ENCODE results near the gene CCDC148. TPM values are rescaled to one million over a fixed set of nuclear protein-coding genes. Genes with fewer than 3 reads are reported as not detected.

The CCDC148 gene
- total and polyA plus RNA-seq, 4 donors, result 0.02 to 0.42 (median 0.31) TPM

- 59% methylated on average over 5 of the region's 5 CpGs for WGBS
- Histone ChIP-seq H3K27ac (ENCODE audit: low read depth in 1 of 2, low read length in 2 of 2) (peak overlapping the region; percentile 58 to 60), H3K27me3 (ENCODE audit: control insufficient read depth in 4 of 4, insufficient read depth in 4 of 4, low read length in 3 of 4) (no peaks in the 10 kb centered on the region), H3K4me1 (ENCODE audit: control insufficient read depth in 4 of 4, insufficient read depth in 4 of 4, low read length in 3 of 4) (peaks cover 9 to 64% (median 52%) of the 10 kb centered on the region in 4 donors), H3K9ac (ENCODE audit: low read depth in 1 of 2, low read length in 2 of 2) (no peak overlapping the region), H3K36me3 (ENCODE audit: control insufficient read depth in 4 of 4, insufficient read depth in 3 of 4, low read depth in 1 of 4, low read length in 3 of 4) (no peaks in the 10 kb centered on the region), H3K9me3 (ENCODE audit: control insufficient read depth in 4 of 4, low read length in 3 of 4) (no peaks in the 10 kb centered on the region), H3K4me3 (ENCODE audit: low read depth in 1 of 3, low read length in 3 of 3) (no peak overlapping the region)
- TF ChIP-seq YY1 (IDR thresholded peaks at IDR 0.05), result no peak
- TF ChIP-seq ATF3 (IDR thresholded peaks at IDR 0.05), result no peak
- TF ChIP-seq FOXA1 (IDR thresholded peaks at IDR 0.05), result no peak
- TF ChIP-seq HNF4A (conservative IDR thresholded peaks at IDR 0.05), result no peak
- no peak for TF ChIP-seq FOXA2 (IDR thresholded peaks at IDR 0.05)
- no peak for TF ChIP-seq CTCF (IDR thresholded peaks at IDR 0.05; ENCODE audit: low read depth, low read length, missing input control)
- no peak for TF ChIP-seq NR2F2 (IDR thresholded peaks at IDR 0.05)
- TF ChIP-seq EGR1 (IDR thresholded peaks at IDR 0.05; ENCODE audit: low read depth in 2 of 2), result no peak
- no peak for TF ChIP-seq JUND (IDR thresholded peaks at IDR 0.05)
- TF ChIP-seq SP1 (IDR thresholded peaks at IDR 0.05), result no peak
- no peak for DNase-seq (ENCODE audit: low spot score)
These were observed 327.5 kb downstream of the CCDC148 start for GRCh38 chr2:158129037-158129436.

GRCh38 chr2:158128168-158128973 lies 328.2 kb downstream of the CCDC148 start:
- no peaks in the 10 kb centered on the region for H3K9me3 ChIP-seq (ENCODE audit: control insufficient read depth in 4 of 4, low read length in 3 of 4)
- H3K4me3 ChIP-seq (ENCODE audit: low read depth in 1 of 3, low read length in 3 of 3), result no peak overlapping the region
- no peak for DNase-seq (ENCODE audit: low spot score)
- H3K27me3 ChIP-seq (ENCODE audit: control insufficient read depth in 4 of 4, insufficient read depth in 4 of 4, low read length in 3 of 4), result no peaks in the 10 kb centered on the region
- TF ChIP-seq NR2F2 (IDR thresholded peaks at IDR 0.05) (peak; percentile 24), YY1 (IDR thresholded peaks at IDR 0.05) (peak; percentile 93), EGR1 (IDR thresholded peaks at IDR 0.05; ENCODE audit: low read depth in 2 of 2) (peak in 1 of 2 donors; percentile 79), FOXA2 (IDR thresholded peaks at IDR 0.05) (peak; percentile 84), MAX (IDR thresholded peaks at IDR 0.05) (peak; percentile 87), JUND (IDR thresholded peaks at IDR 0.05) (peak; percentile 92 to 93), RAD21 (IDR thresholded peaks at IDR 0.05) (peak; percentile 59 to 75), ZBTB33 (IDR thresholded peaks at IDR 0.05) (peak; percentile 82), TAF1 (conservative IDR thresholded peaks at IDR 0.05) (peak; percentile 73), REST (IDR thresholded peaks at IDR 0.05) (peak; percentile 61), FOXA1 (IDR thresholded peaks at IDR 0.05) (peak; percentile 85), ATF3 (IDR thresholded peaks at IDR 0.05) (peak; percentile 85), HNF4A (conservative IDR thresholded peaks at IDR 0.05) (peak; percentile 98 to 99), GABPA (IDR thresholded peaks at IDR 0.05 in 1 of 2, conservative IDR thresholded peaks at IDR 0.05 in 1 of 2) (peak in 1 of 2 donors; percentile 40), SP1 (IDR thresholded peaks at IDR 0.05) (peak; percentile 95), RXRA (IDR thresholded peaks at IDR 0.05) (peak; percentile 85 to 90), CTCF (IDR thresholded peaks at IDR 0.05; ENCODE audit: low read depth, low read length, missing input control) (no peak), HNF4G (IDR thresholded peaks at IDR 0.05) (peak; percentile 94)
- peaks cover 9 to 64% (median 52%) of the 10 kb centered on the region in 4 donors for H3K4me1 ChIP-seq (ENCODE audit: control insufficient read depth in 4 of 4, insufficient read depth in 4 of 4, low read length in 3 of 4)
- peak overlapping the region in 1 of 2 donors; percentile 6 for H3K9ac ChIP-seq (ENCODE audit: low read depth in 1 of 2, low read length in 2 of 2)
- no peaks in the 10 kb centered on the region for H3K36me3 ChIP-seq (ENCODE audit: control insufficient read depth in 4 of 4, insufficient read depth in 3 of 4, low read depth in 1 of 4, low read length in 3 of 4)
- WGBS, result 25% methylated on average over 2 of the region's 2 CpGs
- H3K27ac ChIP-seq (ENCODE audit: low read depth in 1 of 2, low read length in 2 of 2), result peak overlapping the region; percentile 58 to 60
